ENCODE data around the gene FAM43A.
A peak's percentile ranks its signal among the peaks of the same experiment; 100 is the strongest.

FAM43A gene

GRCh38 chr3:194685718-194686413 is at the start of gene FAM43A:
TSS of gene FAM43A (plus strand) at chr3:194685883. CDS start at chr3:194686827, 944 bp downstream.
- Histone ChIP-seq H3K4me1 (ENCODE audit: insufficient read depth, low read length) (peaks cover 38% of the 10 kb centered on the region), H3K27me3 (ENCODE audit: control insufficient read depth in 1 of 2, insufficient read depth in 2 of 2, low read length in 2 of 2) (no peaks in the 10 kb centered on the region), H3K9me3 (ENCODE audit: low read length) (no peaks in the 10 kb centered on the region), H3K27ac (ENCODE audit: low read depth, low read length) (peak within 1 kb of the TSS; percentile 73), H3K4me3 (ENCODE audit: low read depth in 1 of 2, low read length in 2 of 2) (peak within 1 kb of the TSS; percentile 48 to 85), H3K36me3 (ENCODE audit: insufficient read depth, low read length) (no peaks in the 10 kb centered on the region), H3K9ac (ENCODE audit: low read length) (peak within 1 kb of the TSS; percentile 26)

DNA sequence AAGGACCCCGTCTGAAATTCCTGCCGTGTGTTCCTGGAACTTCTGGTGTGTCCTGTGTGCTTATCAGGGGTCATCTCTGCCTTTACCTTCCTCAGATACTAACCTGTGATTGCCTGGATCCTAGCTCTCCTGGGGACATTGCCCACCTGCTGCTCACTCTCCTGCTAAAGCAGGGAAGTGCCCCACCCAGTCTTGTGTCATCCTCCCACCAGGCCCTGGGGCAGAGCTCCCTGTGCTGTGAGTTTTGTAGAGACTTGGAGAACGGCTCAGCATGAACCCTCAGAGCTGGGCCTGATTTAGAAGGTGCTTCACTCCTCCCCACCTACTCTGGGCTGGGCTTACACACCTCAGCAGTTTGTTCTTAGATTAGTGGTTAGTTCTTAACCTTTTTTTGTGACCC is 48.6 kb upstream of the FAM43A start:
- no peak overlapping the region for H3K4me3 ChIP-seq (ENCODE audit: low read depth in 1 of 2, low read length in 2 of 2)
- H3K9me3 ChIP-seq (ENCODE audit: low read length) = no peaks in the 10 kb centered on the region
- H3K27ac ChIP-seq (ENCODE audit: low read depth, low read length) = no peak overlapping the region
- H3K36me3 ChIP-seq (ENCODE audit: insufficient read depth, low read length) = peaks cover 15% of the 10 kb centered on the region
- H3K27me3 ChIP-seq (ENCODE audit: control insufficient read depth in 1 of 2, insufficient read depth in 2 of 2, low read length in 2 of 2) = no peaks in the 10 kb centered on the region
- H3K4me1 ChIP-seq (ENCODE audit: insufficient read depth, low read length) = peaks cover 9% of the 10 kb centered on the region
- H3K9ac ChIP-seq (ENCODE audit: low read length) = no peak overlapping the region

- H3K27me3 ChIP-seq (ENCODE audit: control insufficient read depth in 1 of 2, insufficient read depth in 2 of 2, low read length in 2 of 2) = no peaks in the 10 kb centered on the region
Measured at GRCh38 chr3:194637541-194638400, 47.9 kb upstream of the FAM43A start.

GRCh38 chr3:194638991-194639605 is 46.6 kb upstream of the FAM43A start:
- Histone ChIP-seq H3K4me1 (ENCODE audit: insufficient read depth, low read length) (no peaks in the 10 kb centered on the region), H3K27me3 (ENCODE audit: control insufficient read depth in 1 of 2, insufficient read depth in 2 of 2, low read length in 2 of 2) (no peaks in the 10 kb centered on the region), H3K9ac (ENCODE audit: low read length) (no peak overlapping the region), H3K27ac (ENCODE audit: low read depth, low read length) (no peak overlapping the region), H3K4me3 (ENCODE audit: low read depth in 1 of 2, low read length in 2 of 2) (no peak overlapping the region), H3K9me3 (ENCODE audit: low read length) (no peaks in the 10 kb centered on the region), H3K36me3 (ENCODE audit: insufficient read depth, low read length) (peaks cover 23% of the 10 kb centered on the region)

More at GRCh38 chr3:194637541-194638400, 47.9 kb upstream of the FAM43A start:
- peaks cover 2% of the 10 kb centered on the region for H3K4me1 ChIP-seq (ENCODE audit: insufficient read depth, low read length)
- H3K36me3 ChIP-seq (ENCODE audit: insufficient read depth, low read length) = peaks cover 19% of the 10 kb centered on the region
- no peaks in the 10 kb centered on the region for H3K9me3 ChIP-seq (ENCODE audit: low read length)
- no peak overlapping the region for H3K4me3 ChIP-seq (ENCODE audit: low read depth in 1 of 2, low read length in 2 of 2)
- no peak overlapping the region for H3K27ac ChIP-seq (ENCODE audit: low read depth, low read length)
- no peak overlapping the region for H3K9ac ChIP-seq (ENCODE audit: low read length)

DNA sequence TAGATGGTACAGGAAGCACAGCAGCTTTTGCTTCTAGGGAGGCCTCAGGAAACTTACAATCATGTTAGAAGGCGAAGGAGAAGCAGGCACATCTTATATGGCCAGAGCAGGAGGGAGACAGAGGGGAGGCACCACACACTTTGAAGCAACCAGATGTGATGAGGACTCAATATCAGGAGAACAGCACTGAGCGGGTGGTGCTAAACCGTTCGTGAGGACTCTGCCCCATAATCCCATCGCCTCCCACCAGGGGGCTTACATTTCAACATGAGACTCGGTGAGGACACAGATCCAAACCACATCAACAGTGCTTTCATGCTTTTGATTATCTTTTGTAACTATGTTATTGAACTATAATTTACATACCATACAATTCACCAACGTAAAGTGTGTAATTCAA is 44.9 kb upstream of the FAM43A start:
- H3K4me3 ChIP-seq (ENCODE audit: low read depth in 1 of 2, low read length in 2 of 2) = no peak overlapping the region
- H3K36me3 ChIP-seq (ENCODE audit: insufficient read depth, low read length) = peaks cover 36% of the 10 kb centered on the region
- no peaks in the 10 kb centered on the region for H3K9me3 ChIP-seq (ENCODE audit: low read length)
- no peaks in the 10 kb centered on the region for H3K4me1 ChIP-seq (ENCODE audit: insufficient read depth, low read length)
- H3K9ac ChIP-seq (ENCODE audit: low read length) = no peak overlapping the region
- no peaks in the 10 kb centered on the region for H3K27me3 ChIP-seq (ENCODE audit: control insufficient read depth in 1 of 2, insufficient read depth in 2 of 2, low read length in 2 of 2)
- no peak overlapping the region for H3K27ac ChIP-seq (ENCODE audit: low read depth, low read length)

DNA sequence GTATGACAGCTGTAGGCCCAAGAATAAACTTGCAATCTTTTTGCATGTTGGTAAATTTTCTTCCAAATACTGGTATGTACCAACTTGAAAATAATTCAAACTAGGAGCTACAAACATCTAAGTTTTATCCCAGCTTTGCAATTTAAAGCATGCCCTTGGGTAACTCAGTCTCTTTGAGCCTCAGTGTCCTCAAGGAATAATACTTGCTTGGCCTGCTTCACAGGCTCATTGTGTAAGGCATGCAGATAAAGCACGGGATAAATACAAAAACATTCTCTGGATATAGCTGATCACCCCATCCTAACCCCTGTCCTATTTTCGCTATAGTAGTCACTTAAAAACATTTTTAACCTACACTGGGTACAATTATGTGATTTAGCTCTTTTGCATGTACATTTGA is 42.9 kb upstream of the FAM43A start:
- Histone ChIP-seq H3K36me3 (ENCODE audit: insufficient read depth, low read length) (peaks cover 38% of the 10 kb centered on the region), H3K27ac (ENCODE audit: low read depth, low read length) (no peak overlapping the region), H3K4me1 (ENCODE audit: insufficient read depth, low read length) (no peaks in the 10 kb centered on the region), H3K27me3 (ENCODE audit: control insufficient read depth in 1 of 2, insufficient read depth in 2 of 2, low read length in 2 of 2) (no peaks in the 10 kb centered on the region), H3K4me3 (ENCODE audit: low read depth in 1 of 2, low read length in 2 of 2) (no peak overlapping the region), H3K9me3 (ENCODE audit: low read length) (no peaks in the 10 kb centered on the region), H3K9ac (ENCODE audit: low read length) (no peak overlapping the region)

- no peaks in the 10 kb centered on the region for H3K4me1 ChIP-seq (ENCODE audit: insufficient read depth, low read length)
- no peaks in the 10 kb centered on the region for H3K9me3 ChIP-seq (ENCODE audit: low read length)
- H3K36me3 ChIP-seq (ENCODE audit: insufficient read depth, low read length) = peaks cover 56% of the 10 kb centered on the region
- no peak overlapping the region for H3K27ac ChIP-seq (ENCODE audit: low read depth, low read length)
- H3K9ac ChIP-seq (ENCODE audit: low read length) = no peak overlapping the region
- no peaks in the 10 kb centered on the region for H3K27me3 ChIP-seq (ENCODE audit: control insufficient read depth in 1 of 2, insufficient read depth in 2 of 2, low read length in 2 of 2)
- no peak overlapping the region for H3K4me3 ChIP-seq (ENCODE audit: low read depth in 1 of 2, low read length in 2 of 2)
Measured at GRCh38 chr3:194647747-194648146, 37.9 kb upstream of the FAM43A start.

DNA sequence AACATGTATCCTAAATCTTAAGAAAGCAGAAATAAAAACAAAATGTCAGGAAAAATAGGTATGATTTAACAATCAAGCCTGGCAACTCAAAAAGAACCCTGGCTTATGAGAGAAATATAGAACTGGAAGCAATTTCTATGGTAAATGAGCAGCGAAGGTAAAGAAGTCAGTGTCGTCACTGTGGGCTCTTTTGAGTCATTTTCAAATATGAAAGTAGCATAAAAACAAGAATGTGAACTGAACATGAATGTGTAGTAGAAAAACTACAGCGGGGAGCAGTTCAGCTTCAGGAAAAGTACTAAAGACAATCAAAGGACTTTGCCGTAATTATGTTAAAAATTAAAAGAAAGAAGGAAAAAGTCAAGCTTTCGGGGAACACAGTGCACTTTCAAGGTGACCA is 31.2 kb upstream of the FAM43A start:
- H3K9me3 ChIP-seq (ENCODE audit: low read length) = no peaks in the 10 kb centered on the region
- peaks cover 46% of the 10 kb centered on the region for H3K36me3 ChIP-seq (ENCODE audit: insufficient read depth, low read length)
- H3K9ac ChIP-seq (ENCODE audit: low read length) = no peak overlapping the region
- H3K27ac ChIP-seq (ENCODE audit: low read depth, low read length) = no peak overlapping the region
- H3K4me1 ChIP-seq (ENCODE audit: insufficient read depth, low read length) = no peaks in the 10 kb centered on the region
- no peak overlapping the region for H3K4me3 ChIP-seq (ENCODE audit: low read depth in 1 of 2, low read length in 2 of 2)
- H3K27me3 ChIP-seq (ENCODE audit: control insufficient read depth in 1 of 2, insufficient read depth in 2 of 2, low read length in 2 of 2) = no peaks in the 10 kb centered on the region

GRCh38 chr3:194657439-194657838 is 28.2 kb upstream of the FAM43A start:
- Histone ChIP-seq H3K27me3 (ENCODE audit: control insufficient read depth in 1 of 2, insufficient read depth in 2 of 2, low read length in 2 of 2) (no peaks in the 10 kb centered on the region), H3K9me3 (ENCODE audit: low read length) (no peaks in the 10 kb centered on the region), H3K4me3 (ENCODE audit: low read depth in 1 of 2, low read length in 2 of 2) (no peak overlapping the region), H3K4me1 (ENCODE audit: insufficient read depth, low read length) (no peaks in the 10 kb centered on the region), H3K27ac (ENCODE audit: low read depth, low read length) (no peak overlapping the region), H3K9ac (ENCODE audit: low read length) (no peak overlapping the region), H3K36me3 (ENCODE audit: insufficient read depth, low read length) (peaks cover 30% of the 10 kb centered on the region)

- Histone ChIP-seq H3K4me1 (ENCODE audit: insufficient read depth, low read length) (no peaks in the 10 kb centered on the region), H3K9me3 (ENCODE audit: low read length) (no peaks in the 10 kb centered on the region), H3K9ac (ENCODE audit: low read length) (no peak overlapping the region), H3K4me3 (ENCODE audit: low read depth in 1 of 2, low read length in 2 of 2) (no peak overlapping the region), H3K27me3 (ENCODE audit: control insufficient read depth in 1 of 2, insufficient read depth in 2 of 2, low read length in 2 of 2) (no peaks in the 10 kb centered on the region), H3K27ac (ENCODE audit: low read depth, low read length) (no peak overlapping the region), H3K36me3 (ENCODE audit: insufficient read depth, low read length) (peaks cover 21% of the 10 kb centered on the region)
Measured at GRCh38 chr3:194658477-194659242, 27.0 kb upstream of the FAM43A start.

DNA sequence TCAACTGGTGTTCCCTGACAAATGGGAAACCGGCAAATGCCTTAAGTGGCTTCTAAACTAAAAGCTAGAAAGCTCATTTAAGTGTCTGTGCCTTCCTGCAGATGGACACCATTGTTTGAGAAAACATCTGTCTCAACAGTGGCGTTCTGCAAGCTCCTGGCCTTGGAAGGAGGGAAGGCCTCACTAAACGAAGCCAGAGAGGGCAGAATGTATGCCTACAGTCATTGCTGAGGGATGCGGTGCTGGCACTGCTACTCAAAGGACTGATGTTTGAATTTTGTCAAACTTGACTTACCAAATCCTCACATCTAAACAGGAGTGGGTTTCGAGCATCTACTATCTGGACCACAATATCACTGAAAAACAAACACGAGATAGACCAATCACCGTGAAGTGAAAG is 25.9 kb upstream of the FAM43A start:
- Histone ChIP-seq H3K4me3 (ENCODE audit: low read depth in 1 of 2, low read length in 2 of 2) (no peak overlapping the region), H3K27ac (ENCODE audit: low read depth, low read length) (no peak overlapping the region), H3K4me1 (ENCODE audit: insufficient read depth, low read length) (no peaks in the 10 kb centered on the region), H3K9ac (ENCODE audit: low read length) (no peak overlapping the region), H3K36me3 (ENCODE audit: insufficient read depth, low read length) (peaks cover 18% of the 10 kb centered on the region), H3K9me3 (ENCODE audit: low read length) (no peaks in the 10 kb centered on the region), H3K27me3 (ENCODE audit: control insufficient read depth in 1 of 2, insufficient read depth in 2 of 2, low read length in 2 of 2) (no peaks in the 10 kb centered on the region)
